Hepatocyte (in vitro differentiated cells): ENCODE data around the gene MICAL3.

Source experiments
- CTCF ChIP-seq: fragments of 200-600 bp; sonication (generic); IDR thresholded peaks from 2 replicates; pipeline ENCODE4 v1.5.1; 2016; ENCODE audit warnings: antibody characterized with exemption, mild to moderate bottlenecking; ENCODE audit not compliant: poor library complexity
- EZH2 ChIP-seq: fragments of 200-600 bp; sonication (generic); IDR thresholded peaks from 2 replicates; pipeline ENCODE4 v1.6.1; 2016; ENCODE audit warnings: antibody characterized with exemption, mild to moderate bottlenecking, borderline replicate concordance

GRCh38 chr22:17835256-17835655, 189.1 kb downstream of the MICAL3 start:
- TF ChIP-seq CTCF (no peak), EZH2 (no peak)
